T-helper 1 cell treated with Interleukin-12 subunit alpha and Interleukin-12 subunit beta and Interleukin-4 antibody, amounts not matched to agents 30 μg/mL and 1 μg/mL, for 36 hours (primary cell): ENCODE results near the gene FEM1B.
"Not testable (repeated sequence)": the region's sequence is repeated elsewhere in the genome, so short reads cannot be mapped to it uniquely, and the experiment has no call there.

ENCODE experiments used
- H3K27ac Mint-ChIP-seq: one replicate; pipeline ENCODE4 v1.8.0; 2021; ENCODE audit warnings: mild to moderate bottlenecking, mixed read lengths
- H3K27me3 Mint-ChIP-seq: one replicate; pipeline ENCODE4 v1.8.0; 2021; ENCODE audit warnings: low read depth, mixed read lengths
- H3K36me3 Mint-ChIP-seq: one replicate; pipeline ENCODE4 v1.8.0; 2021; ENCODE audit warnings: low read depth, mixed read lengths
- H3K4me1 Mint-ChIP-seq: one replicate; pipeline ENCODE4 v1.8.0; 2021; ENCODE audit warnings: low read depth, mixed read lengths
- H3K4me3 Mint-ChIP-seq: one replicate; pipeline ENCODE4 v1.8.0; 2021; ENCODE audit warnings: mild to moderate bottlenecking, moderate library complexity, mixed read lengths
- H3K9me3 Mint-ChIP-seq: one replicate; pipeline ENCODE4 v1.8.0; 2021; ENCODE audit warnings: mixed read lengths

FEM1B gene

GRCh38 chr15:68277603-68278344 is at the start of gene FEM1B:
Gene FEM1B, plus strand, starts transcription at chr15:68277745. Its CDS starts 673 bp downstream, at chr15:68278418.
- peaks cover 36% of the 10 kb centered on the region for H3K4me1 Mint-ChIP-seq
- H3K9me3 Mint-ChIP-seq: no peaks in the 10 kb centered on the region
- H3K27me3 Mint-ChIP-seq: peaks cover 3% of the 10 kb centered on the region
- peak within 1 kb of the TSS; percentile 95 for H3K27ac Mint-ChIP-seq
- H3K36me3 Mint-ChIP-seq: peaks cover 16% of the 10 kb centered on the region
- peak within 1 kb of the TSS; percentile 97 for H3K4me3 Mint-ChIP-seq

- peaks cover 40% of the 10 kb centered on the region for H3K4me1 Mint-ChIP-seq
- peak overlapping the region; percentile 74 for H3K27ac Mint-ChIP-seq
- peaks cover 7% of the 10 kb centered on the region for H3K36me3 Mint-ChIP-seq
- H3K4me3 Mint-ChIP-seq: peak overlapping the region; percentile 83
- peaks cover 4% of the 10 kb centered on the region for H3K27me3 Mint-ChIP-seq
- H3K9me3 Mint-ChIP-seq: no peaks in the 10 kb centered on the region
Observed at GRCh38 chr15:68228143-68228970, 49.2 kb upstream of the FEM1B start.

GRCh38 chr15:68228971-68229385 is 48.6 kb upstream of the FEM1B start:
- peaks cover 4% of the 10 kb centered on the region for H3K27me3 Mint-ChIP-seq
- H3K27ac Mint-ChIP-seq: peak overlapping the region; percentile 74
- H3K4me1 Mint-ChIP-seq: peaks cover 40% of the 10 kb centered on the region
- H3K4me3 Mint-ChIP-seq: peak overlapping the region; percentile 83
- H3K9me3 Mint-ChIP-seq: no peaks in the 10 kb centered on the region
- peaks cover 7% of the 10 kb centered on the region for H3K36me3 Mint-ChIP-seq

- Mint-ChIP-seq H3K4me3 (peak within 1 kb of the TSS; percentile 92), H3K4me1 (peaks cover 37% of the 10 kb centered on the region), H3K27ac (peak within 1 kb of the TSS; percentile 86), H3K9me3 (no peaks in the 10 kb centered on the region), H3K27me3 (peaks cover 4% of the 10 kb centered on the region), H3K36me3 (peaks cover 7% of the 10 kb centered on the region)
Observed at GRCh38 chr15:68229386-68230156, 48.0 kb upstream of the FEM1B start, which contains the start of gene CLN6. Gene CLN6, minus strand, starts transcription at chr15:68229728. Its CDS starts 144 bp downstream, at chr15:68229584.

GRCh38 chr15:68230157-68231100 is 47.1 kb upstream of the FEM1B start:
- Mint-ChIP-seq H3K27me3 (peaks cover 4% of the 10 kb centered on the region), H3K27ac (peak overlapping the region; percentile 86), H3K4me1 (peaks cover 30% of the 10 kb centered on the region), H3K36me3 (peaks cover 5% of the 10 kb centered on the region), H3K9me3 (no peaks in the 10 kb centered on the region), H3K4me3 (peak overlapping the region; percentile 92)

- H3K4me1 Mint-ChIP-seq: peaks cover 30% of the 10 kb centered on the region
- peaks cover 5% of the 10 kb centered on the region for H3K36me3 Mint-ChIP-seq
- H3K4me3 Mint-ChIP-seq: peak overlapping the region; percentile 8
- H3K27ac Mint-ChIP-seq: no peak overlapping the region
- H3K9me3 Mint-ChIP-seq: no peaks in the 10 kb centered on the region
- H3K27me3 Mint-ChIP-seq: peaks cover 4% of the 10 kb centered on the region
Observed at GRCh38 chr15:68231102-68231818, 46.3 kb upstream of the FEM1B start.

GRCh38 chr15:68232449-68232848 is 45.1 kb upstream of the FEM1B start:
- Mint-ChIP-seq H3K27me3 (peaks cover 4% of the 10 kb centered on the region), H3K4me3 (no peak overlapping the region), H3K9me3 (no peaks in the 10 kb centered on the region), H3K36me3 (peaks cover 5% of the 10 kb centered on the region), H3K27ac (no peak overlapping the region), H3K4me1 (peaks cover 23% of the 10 kb centered on the region)

- peaks cover 5% of the 10 kb centered on the region for H3K36me3 Mint-ChIP-seq
- no peaks in the 10 kb centered on the region for H3K9me3 Mint-ChIP-seq
- no peak overlapping the region for H3K27ac Mint-ChIP-seq
- no peak overlapping the region for H3K4me3 Mint-ChIP-seq
- peaks cover 4% of the 10 kb centered on the region for H3K27me3 Mint-ChIP-seq
- peaks cover 18% of the 10 kb centered on the region for H3K4me1 Mint-ChIP-seq
Observed at GRCh38 chr15:68232937-68233336, 44.6 kb upstream of the FEM1B start.

- H3K9me3 Mint-ChIP-seq: no peaks in the 10 kb centered on the region
- H3K27ac Mint-ChIP-seq: no peak overlapping the region
- no peak overlapping the region for H3K4me3 Mint-ChIP-seq
- peaks cover 14% of the 10 kb centered on the region for H3K27me3 Mint-ChIP-seq
- no peaks in the 10 kb centered on the region for H3K36me3 Mint-ChIP-seq
- H3K4me1 Mint-ChIP-seq: peaks cover 9% of the 10 kb centered on the region
Observed at GRCh38 chr15:68234060-68234459, 43.5 kb upstream of the FEM1B start.

GRCh38 chr15:68234520-68234919 is 43.0 kb upstream of the FEM1B start:
- H3K27me3 Mint-ChIP-seq: peaks cover 14% of the 10 kb centered on the region
- H3K36me3 Mint-ChIP-seq, H3K4me1 Mint-ChIP-seq, H3K27ac Mint-ChIP-seq, H3K9me3 Mint-ChIP-seq, H3K4me3 Mint-ChIP-seq: not testable (repeated sequence)

- H3K4me3 Mint-ChIP-seq: no peak overlapping the region
- H3K27me3 Mint-ChIP-seq: peaks cover 11% of the 10 kb centered on the region
- H3K27ac Mint-ChIP-seq: no peak overlapping the region
- no peaks in the 10 kb centered on the region for H3K36me3 Mint-ChIP-seq
- peaks cover 5% of the 10 kb centered on the region for H3K4me1 Mint-ChIP-seq
- no peaks in the 10 kb centered on the region for H3K9me3 Mint-ChIP-seq
Observed at GRCh38 chr15:68235022-68235421, 42.5 kb upstream of the FEM1B start.

- H3K27ac Mint-ChIP-seq: no peak overlapping the region
- peaks cover under 1% of the 10 kb centered on the region for H3K9me3 Mint-ChIP-seq
- H3K4me3 Mint-ChIP-seq: no peak overlapping the region
- H3K4me1 Mint-ChIP-seq: no peaks in the 10 kb centered on the region
- H3K27me3 Mint-ChIP-seq: peaks cover 10% of the 10 kb centered on the region
- H3K36me3 Mint-ChIP-seq: no peaks in the 10 kb centered on the region
Observed at GRCh38 chr15:68239025-68239424, 38.5 kb upstream of the FEM1B start.
